ENCODE data around the gene ENDOG. TPM values are rescaled to one million over a fixed set of nuclear protein-coding genes. Genes with fewer than 3 reads are reported as not detected.

The ENDOG gene
- total RNA-seq, 1 donor from 2014 or later, result 61.8 TPM

GRCh38 chr9:128823362-128823902, 5.1 kb downstream of the ENDOG start:
- no peak for DNase-seq (ENCODE audit: low read depth)
- no peak overlapping the region for H3K4me3 ChIP-seq (ENCODE audit: low read depth, low read length)
- TF ChIP-seq, protein P1, sequence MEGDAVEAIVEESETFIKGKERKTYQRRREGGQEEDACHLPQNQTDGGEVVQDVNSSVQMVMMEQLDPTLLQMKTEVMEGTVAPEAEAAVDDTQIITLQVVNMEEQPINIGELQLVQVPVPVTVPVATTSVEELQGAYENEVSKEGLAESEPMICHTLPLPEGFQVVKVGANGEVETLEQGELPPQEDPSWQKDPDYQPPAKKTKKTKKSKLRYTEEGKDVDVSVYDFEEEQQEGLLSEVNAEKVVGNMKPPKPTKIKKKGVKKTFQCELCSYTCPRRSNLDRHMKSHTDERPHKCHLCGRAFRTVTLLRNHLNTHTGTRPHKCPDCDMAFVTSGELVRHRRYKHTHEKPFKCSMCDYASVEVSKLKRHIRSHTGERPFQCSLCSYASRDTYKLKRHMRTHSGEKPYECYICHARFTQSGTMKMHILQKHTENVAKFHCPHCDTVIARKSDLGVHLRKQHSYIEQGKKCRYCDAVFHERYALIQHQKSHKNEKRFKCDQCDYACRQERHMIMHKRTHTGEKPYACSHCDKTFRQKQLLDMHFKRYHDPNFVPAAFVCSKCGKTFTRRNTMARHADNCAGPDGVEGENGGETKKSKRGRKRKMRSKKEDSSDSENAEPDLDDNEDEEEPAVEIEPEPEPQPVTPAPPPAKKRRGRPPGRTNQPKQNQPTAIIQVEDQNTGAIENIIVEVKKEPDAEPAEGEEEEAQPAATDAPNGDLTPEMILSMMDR (conservative IDR thresholded peaks at IDR 0.05; ENCODE audit: low read depth, low read length), result no peak

DNA sequence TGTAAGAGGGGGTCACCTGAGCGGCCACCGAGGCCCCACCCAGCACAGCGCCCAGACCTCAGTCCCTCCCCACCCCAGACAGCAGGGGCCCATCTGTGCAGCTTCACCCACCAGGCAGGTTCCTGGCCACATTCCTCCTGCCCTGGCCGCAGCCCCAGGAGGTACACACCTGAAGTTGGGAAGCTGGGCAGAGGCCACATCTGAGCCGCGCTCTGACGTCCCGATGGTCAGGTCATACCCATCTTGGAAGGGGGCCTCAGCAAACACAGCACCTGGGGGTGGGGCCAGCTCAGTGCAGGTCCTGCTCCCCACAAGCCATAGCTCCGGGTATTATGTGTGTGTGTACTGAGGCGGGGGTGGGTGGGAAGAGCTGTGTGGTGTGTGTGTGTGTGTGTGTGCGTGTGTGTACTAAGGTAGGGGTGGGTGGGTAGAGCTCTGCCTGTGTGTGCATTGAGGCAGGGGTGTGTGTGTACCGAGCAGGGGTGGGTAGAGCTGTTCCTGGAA, 5.7 kb downstream of the ENDOG start:
- no peak overlapping the region for H3K4me3 ChIP-seq (ENCODE audit: low read depth, low read length)
- no peak for DNase-seq (ENCODE audit: low read depth)
- TF ChIP-seq, protein P1 (conservative IDR thresholded peaks at IDR 0.05; ENCODE audit: low read depth, low read length), result no peak

- TF ChIP-seq, protein P1 (conservative IDR thresholded peaks at IDR 0.05; ENCODE audit: low read depth, low read length), result no peak
- H3K4me3 ChIP-seq (ENCODE audit: low read depth, low read length), result no peak overlapping the region
- DNase-seq (ENCODE audit: low read depth), result no peak
These were observed 6.6 kb downstream of the ENDOG start for GRCh38 chr9:128824911-128825310.

GRCh38 chr9:128825923-128826700, 7.8 kb downstream of the ENDOG start:
- TF ChIP-seq, protein P1 (conservative IDR thresholded peaks at IDR 0.05; ENCODE audit: low read depth, low read length), result peak; percentile 27
- no peak overlapping the region for H3K4me3 ChIP-seq (ENCODE audit: low read depth, low read length)
- DNase-seq (ENCODE audit: low read depth), result no peak

- DNase-seq (ENCODE audit: low read depth), result no peak
- H3K4me3 ChIP-seq (ENCODE audit: low read depth, low read length), result no peak overlapping the region
- TF ChIP-seq, protein P1 (conservative IDR thresholded peaks at IDR 0.05; ENCODE audit: low read depth, low read length), result peak; percentile 2
These were observed 10.0 kb downstream of the ENDOG start for GRCh38 chr9:128828267-128828666.

GRCh38 chr9:128828719-128829452, 10.6 kb downstream of the ENDOG start:
- no peak for DNase-seq (ENCODE audit: low read depth)
- peak overlapping the region; percentile 84 for H3K4me3 ChIP-seq (ENCODE audit: low read depth, low read length)
- TF ChIP-seq, protein P1 (conservative IDR thresholded peaks at IDR 0.05; ENCODE audit: low read depth, low read length), result peak; percentile 1
